GM18951 (cell line): ENCODE results near the gene ARHGAP4.

Experiments
- POLR2A ChIP-seq: IDR thresholded peaks from 4 replicates; pipeline ENCODE4 v1.6.1; 2011; ENCODE audit warnings: mild to moderate bottlenecking; ENCODE audit not compliant: insufficient read length, insufficient read depth; ENCODE audit errors: extremely low read depth
- in situ Hi-C: fragments of 300-500 bp; cut with MboI; formaldehyde crosslinking; loops from one replicate; pipeline ENCODE4 v1.12.0; 2022; ENCODE audit warnings: low sequenced_read_pairs, mixed read lengths, inconsistent platforms; ENCODE audit not compliant: unreplicated experiment

Gene ARHGAP4

DNA sequence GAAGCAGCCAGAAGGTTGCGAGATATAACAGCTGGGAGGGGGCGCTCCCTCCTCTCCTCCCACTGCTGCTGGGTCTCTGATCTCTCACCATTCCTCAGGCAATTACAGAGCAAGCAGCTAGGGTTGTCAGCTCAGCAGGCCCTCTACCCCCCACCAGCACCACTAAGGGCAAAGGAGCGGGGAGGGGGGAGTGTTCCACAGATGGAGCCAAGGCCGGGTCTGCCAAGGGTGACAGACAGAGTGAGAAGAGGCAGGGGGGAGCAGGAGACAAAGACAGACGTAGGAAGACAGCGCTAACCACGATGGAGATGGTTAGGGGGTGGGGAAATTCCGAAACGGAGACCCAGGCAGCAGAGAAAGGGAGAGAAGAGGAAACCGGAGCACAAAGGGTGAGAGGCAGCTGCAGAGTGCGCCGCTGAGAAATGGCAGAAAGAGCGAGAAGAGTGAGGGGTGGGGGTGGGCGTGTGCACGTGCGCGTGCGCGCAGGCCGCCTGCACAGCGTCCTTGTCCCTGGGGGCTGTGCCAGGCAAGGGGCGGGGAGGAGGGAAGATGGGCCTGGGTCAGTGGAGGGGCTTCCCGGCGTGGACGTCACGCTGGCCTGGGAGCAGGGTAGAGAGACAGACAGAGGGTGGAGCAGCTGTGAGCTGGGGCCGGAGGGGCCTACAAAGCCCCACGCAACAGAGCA lies 47.0 kb downstream of the ARHGAP4 start:
- in situ Hi-C loops = no loop called here
- TF ChIP-seq POLR2A = no peak

DNA sequence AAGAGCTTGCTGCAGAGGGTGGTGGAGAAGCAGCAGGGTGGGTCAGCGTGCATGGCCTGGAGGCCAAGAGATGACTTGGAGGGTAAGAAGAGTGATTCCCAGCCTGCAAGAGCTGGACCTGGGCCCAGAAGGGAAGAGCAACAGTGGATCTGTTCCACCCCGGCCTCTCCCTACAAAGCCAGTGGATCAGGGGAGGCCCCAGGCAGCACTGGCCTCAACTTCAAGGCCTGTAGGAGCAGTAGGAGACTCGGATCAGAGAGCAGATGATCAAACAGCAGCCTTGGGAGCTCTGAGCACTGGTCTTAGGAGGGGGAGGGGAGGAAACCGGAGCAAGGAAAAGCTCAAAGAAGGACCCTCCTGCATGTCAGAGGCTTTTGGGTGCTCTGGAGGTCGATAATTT lies 47.7 kb downstream of the ARHGAP4 start:
- no peak for TF ChIP-seq POLR2A
- in situ Hi-C loops = no loop called here

DNA sequence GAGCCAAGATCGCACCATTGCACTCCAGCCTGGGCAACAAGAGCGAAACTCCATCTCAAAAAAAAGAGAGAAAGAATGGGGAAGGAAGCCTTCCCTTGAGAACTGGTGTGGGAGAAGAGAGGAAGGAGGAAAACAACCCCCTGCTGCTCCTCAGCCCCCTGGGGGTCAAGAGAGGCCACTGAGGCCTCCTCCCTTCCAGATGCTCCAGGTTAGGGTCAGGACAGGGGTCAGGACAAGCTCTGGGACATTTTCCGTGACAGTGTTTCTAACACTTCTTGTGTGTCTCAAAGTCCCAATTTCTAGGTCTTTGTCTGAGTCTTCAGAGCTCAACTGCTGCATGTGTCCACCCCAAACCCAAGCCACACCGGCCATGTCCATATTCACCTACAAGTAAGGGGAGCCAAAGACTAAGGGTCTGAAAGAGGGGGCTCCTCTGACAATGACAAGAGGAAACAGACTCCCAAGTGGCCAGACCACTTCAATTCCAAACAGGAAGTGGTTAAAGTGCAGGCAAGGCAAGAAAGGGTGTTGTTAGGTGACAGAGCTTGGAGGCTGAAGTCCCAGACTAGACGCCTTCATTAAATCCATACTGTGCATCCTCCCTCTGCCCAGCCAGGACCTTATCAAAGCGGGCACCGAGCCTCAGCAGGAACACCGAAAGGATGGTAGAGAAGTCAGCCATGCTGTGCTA lies 48.3 kb downstream of the ARHGAP4 start:
- TF ChIP-seq POLR2A = no peak
- in situ Hi-C loops = no loop called here

DNA sequence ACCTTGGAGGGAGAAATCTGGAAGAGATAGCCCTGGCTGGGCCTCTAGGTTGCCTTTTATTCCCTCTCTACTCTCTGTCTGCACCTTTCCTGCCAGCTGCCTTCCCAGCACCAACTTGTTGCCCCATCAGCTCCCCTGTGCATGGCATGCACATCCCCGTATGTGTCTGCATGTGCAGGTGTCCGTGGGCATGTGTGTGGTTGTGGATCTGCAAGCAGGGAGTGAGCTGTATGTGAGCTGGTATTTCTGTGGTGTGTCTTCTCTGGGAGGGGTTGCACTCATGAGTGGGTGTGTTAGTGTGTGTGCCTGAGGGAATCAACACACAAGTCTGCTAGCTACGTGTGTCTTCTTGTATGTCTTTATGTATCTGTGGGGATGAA lies 50.0 kb downstream of the ARHGAP4 start:
- in situ Hi-C loops = no loop called here

DNA sequence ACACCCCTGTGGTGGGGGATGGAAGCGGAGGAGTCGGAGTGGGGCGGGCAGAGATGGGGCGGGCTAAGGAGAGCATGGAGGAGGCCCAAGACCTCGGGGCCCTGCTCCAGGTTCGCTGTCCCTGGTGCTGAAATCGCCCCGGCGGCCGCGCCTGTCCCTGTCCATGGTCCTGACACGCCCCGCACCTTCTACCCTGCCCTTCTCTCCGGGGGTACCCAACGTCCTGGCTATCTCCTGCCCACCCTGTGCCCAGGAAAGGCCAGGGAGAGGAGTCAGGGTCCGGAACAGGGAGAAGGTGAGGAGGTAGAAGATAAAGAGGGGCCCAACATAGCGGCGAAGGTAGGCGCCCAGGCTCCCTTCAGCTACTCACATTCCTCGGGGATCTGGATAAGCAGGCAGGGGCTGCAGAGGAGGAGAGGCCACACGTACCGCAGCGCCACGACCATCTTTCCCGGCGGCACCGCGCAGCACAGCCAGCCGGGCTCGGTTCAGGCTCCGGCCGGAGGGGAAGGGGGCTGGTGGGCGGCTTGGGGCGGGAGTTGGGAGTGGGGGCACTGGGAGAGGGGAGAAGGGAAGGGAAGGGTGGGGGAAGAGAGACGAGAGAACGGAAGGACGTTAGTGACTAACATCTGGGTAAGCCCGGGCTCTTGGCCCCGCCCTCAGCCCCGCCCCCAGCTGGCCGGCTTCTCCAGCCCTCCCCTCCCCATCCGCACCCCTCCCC lies 50.5 kb downstream of the ARHGAP4 start:
- in situ Hi-C loops = no loop called here
- no peak for TF ChIP-seq POLR2A

More for the DNA sequence above, 50.0 kb downstream of the ARHGAP4 start:
- TF ChIP-seq POLR2A = no peak

DNA sequence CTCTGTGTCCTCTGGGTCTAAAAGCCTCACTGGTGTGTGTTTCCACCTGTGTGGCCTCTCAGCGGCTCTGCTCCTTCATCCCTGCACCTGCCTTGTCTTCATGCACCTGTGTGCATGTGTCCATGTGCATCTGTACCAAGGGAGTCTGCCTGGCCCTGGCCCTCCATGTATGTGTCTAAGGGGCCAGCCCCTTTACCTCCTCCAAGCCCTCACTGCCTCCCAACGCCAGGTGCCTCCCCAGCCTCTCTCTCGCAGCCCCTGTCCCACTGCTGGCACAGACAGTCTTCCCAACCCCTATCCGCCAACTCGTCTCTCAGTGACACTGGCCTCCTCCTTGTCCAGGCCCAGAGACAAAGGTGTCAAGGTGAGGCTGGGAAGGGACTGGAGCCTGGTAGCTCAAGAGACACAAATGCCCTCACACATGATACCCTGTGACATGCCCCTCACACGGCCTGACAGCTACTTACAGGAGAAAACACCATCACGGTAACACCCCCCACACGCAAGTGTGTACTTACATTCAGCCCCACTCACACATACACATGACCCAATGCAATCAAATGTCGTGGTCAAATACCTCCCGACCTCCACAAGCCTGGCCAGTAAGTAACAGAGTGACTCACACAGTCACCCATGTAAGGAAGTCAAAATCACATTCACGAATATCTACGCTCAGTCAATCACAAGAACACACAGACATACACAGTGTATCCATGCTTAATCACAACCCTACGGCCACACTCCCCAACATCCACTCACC lies 51.5 kb downstream of the ARHGAP4 start:
- in situ Hi-C loops = no loop called here
- TF ChIP-seq POLR2A = no peak

DNA sequence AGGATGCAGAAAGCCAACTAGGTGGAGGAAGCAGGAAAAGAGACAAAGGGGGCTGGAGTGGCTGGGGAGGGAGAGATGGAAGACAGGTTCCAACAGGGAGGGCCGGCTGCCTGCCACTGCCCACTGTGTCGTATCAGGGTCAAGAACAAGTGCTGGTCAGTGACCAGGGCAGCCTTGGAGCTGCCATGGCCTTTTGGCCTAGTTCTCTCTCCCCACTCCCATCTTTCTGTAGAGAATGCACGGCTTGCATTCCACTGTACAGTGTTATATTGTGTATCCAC lies 52.0 kb downstream of the ARHGAP4 start:
- no peak for TF ChIP-seq POLR2A
- in situ Hi-C loops = no loop called here

DNA sequence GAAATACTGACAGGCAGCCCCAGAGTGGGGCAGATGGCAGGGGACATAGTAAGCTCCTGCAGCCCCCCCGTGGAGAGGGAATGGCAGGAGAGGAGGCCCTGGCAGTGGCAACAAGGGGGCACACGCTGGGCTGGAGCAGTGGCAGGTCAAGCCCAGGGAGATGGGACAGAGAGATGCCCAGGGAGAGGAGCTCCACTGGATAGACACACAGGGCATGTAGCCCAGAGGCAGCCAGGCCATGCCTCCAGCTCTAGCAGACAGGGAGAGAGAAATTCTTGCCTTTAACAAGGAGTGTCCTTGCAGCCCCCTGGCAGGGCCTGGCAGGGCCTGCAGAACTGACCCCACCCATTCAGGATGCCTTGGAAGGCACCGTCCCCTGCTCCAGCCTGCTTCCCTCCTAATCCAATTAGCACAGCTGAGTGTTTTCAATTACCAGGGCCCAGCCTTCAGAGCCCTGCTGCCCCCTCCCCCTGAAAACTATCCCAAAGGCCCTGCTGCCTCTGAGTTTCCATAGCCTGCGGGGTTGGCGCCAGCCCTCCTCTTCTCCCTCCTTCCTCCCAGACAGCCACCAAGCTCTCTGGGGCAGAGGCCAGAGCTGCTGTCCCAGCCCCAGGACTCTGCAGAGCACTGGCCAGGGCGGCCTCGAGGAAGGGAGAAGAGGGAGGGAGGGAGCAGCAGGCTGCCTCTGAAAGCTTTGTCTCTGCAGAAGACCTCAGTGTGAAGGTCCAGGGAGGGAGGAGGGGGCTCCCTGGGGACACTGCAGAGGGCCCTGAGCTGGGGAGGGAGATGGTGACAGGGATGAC lies 52.6 kb downstream of the ARHGAP4 start:
- in situ Hi-C loops = no loop called here
- no peak for TF ChIP-seq POLR2A

DNA sequence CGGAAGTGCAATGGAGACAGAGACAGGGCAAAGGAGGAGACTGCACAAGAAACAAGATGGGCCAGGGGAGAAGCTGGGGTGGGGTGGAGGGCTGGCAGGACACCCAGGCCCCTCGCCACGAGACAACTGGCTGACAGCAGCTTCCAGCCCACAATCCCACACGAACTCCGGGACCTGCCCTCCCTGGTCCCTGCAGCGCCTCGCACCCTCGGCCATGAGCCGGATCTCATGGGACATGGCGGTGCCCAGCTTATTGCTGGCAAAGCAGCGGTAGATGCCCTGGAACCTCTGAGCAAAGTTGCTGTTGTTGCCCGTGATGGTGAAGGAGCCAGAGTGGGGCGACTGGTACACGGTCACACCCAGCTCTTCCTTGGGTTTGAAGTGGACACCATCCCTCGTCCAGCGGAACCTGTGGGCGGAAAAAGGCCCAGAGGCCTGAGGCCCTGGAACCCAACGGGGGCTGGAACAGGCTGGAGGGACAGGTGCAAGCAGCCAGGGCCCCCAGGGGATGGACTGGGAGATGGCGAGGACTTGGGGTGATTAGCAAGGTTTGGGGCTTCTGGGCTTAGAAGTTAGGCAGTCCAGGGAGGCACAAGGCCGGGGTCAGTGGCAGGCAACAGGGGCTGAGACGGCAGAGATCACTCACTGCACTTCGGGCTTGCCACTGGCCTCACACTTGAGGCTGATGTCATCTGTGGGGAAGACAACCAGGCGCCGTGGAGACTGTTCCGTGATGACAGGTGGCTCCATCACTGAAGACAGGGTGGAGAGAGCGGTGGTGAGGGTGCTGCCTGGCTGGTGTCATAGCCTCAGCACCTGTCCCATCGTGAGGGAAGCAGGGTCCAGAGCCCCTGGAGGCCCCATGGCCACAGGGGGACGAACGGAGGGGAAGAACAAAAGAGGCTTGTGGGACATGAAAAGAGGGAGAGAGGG lies 53.9 kb downstream of the ARHGAP4 start:
- in situ Hi-C loops = no loop called here

DNA sequence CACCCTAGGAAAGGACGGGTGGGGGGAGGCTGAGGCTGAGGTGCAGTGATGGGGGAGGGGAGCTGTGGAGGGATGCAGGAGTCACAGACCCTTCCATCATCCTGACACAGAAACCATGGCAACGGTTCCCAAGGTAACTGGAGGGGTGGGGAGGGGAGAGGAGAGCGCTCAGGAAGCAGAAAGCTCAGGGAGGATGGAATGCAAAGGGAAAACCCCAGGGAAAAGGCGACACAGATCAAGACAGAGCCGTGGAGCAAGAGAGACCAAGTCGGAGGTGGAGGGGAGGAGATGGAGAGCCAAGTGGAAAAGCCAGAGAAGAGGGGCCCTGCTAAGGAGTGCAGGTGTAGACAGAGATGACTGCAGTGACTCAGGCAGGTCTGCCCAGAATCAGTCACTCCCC lies 54.6 kb downstream of the ARHGAP4 start:
- in situ Hi-C loops = no loop called here
- no peak for TF ChIP-seq POLR2A

More for the DNA sequence above, 53.9 kb downstream of the ARHGAP4 start:
- TF ChIP-seq POLR2A = no peak

DNA sequence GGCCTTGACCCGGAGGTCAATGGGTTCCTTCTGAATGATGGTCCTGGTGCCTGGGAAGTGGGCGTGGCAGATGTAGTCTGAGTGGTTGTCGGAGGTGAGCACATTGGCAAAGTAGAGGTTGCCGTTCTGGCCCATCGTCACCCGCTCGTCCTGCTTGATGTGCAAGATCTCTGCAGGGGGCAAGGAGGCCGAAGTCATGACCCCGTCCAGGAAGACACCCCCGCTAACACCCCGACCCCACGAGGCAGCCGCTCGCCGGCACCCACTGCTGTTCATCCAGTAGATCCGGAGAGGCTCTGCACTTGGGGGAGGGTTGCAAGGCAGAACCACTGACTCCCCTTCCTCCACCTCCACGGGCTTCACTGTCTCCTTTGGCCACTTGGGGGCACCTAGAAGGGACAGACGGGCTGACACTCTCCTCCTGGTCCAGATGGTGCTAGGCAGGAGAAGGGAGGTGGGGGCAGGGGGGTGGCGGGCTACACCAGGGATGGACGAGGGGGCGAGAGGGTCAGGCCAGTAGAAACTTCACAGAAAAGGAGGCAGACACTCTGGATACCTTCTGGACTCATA lies 55.2 kb downstream of the ARHGAP4 start:
- TF ChIP-seq POLR2A = no peak
- in situ Hi-C loops = no loop called here

DNA sequence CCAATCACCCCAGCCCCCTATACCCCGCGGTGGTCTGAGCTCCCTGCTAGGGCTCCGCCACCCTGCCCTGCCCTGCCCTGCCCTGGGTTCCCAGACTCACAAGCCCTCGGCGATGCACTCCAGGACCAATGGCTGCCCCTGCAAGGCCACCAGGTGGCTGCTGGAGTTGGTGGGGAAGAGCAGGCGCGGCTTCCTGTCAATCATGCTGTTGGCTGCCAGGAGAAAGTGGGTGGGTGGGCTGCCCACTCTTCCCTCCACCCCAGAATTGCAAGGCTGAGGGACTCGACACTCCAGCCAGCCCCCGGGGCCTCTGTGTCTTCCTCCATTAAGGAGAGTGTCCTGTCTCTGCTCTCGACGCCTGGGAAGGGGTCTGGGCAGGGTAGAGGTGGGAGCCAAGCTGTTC lies 55.8 kb downstream of the ARHGAP4 start:
- TF ChIP-seq POLR2A = no peak
- in situ Hi-C loops = no loop called here
